ENCODE measurements around the gene RASGRF1.

RASGRF1 gene

GRCh38 chr15:79065361-79065705, 25.2 kb downstream of the RASGRF1 start:
- H3K4me2 ChIP-seq (ENCODE audit: low read depth, low read length, poor library complexity, severe bottlenecking) = no peak overlapping the region

DNA sequence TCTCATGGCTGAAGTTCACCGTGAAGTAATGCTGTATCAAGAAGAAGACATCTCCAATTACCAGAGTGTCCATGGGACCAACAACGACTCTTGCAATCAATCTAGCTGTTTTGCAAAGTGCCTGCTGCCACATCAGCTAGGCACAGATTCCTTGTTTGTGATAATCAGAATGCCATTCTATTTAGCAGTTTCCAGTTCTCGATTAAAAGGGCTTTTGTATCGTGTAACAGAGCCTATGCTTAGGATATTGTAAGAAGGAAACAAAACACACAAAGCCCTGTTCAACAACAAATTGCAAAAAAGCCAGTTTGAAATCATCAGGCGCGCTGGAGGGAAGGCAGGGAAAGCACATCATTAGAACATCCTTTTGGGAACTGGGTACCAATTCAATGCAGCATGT, 26.1 kb downstream of the RASGRF1 start:
- TF ChIP-seq CTCF (conservative IDR thresholded peaks at IDR 0.05; ENCODE audit: low read length) (no peak), EZH2phosphoT487 (IDR thresholded peaks at IDR 0.05; ENCODE audit: borderline replicate concordance) (no peak)
- Histone ChIP-seq H2AFZ (ENCODE audit: low read length) (no peak overlapping the region), H4K20me1 (ENCODE audit: insufficient read depth, low read length, poor library complexity, severe bottlenecking) (no peaks in the 10 kb centered on the region), H3K27me3 (ENCODE audit: insufficient read depth, low read length, poor library complexity, severe bottlenecking) (no peaks in the 10 kb centered on the region), H3K79me2 (ENCODE audit: insufficient read depth, low read length) (no peaks in the 10 kb centered on the region), H3K4me3 (ENCODE audit: low read length, poor library complexity, severe bottlenecking) (no peak overlapping the region), H3K9me3 (ENCODE audit: insufficient read depth, low read depth, low read length) (no peaks in the 10 kb centered on the region), H3F3A (ENCODE audit: low read depth) (no peaks in the 10 kb centered on the region), H3K4me2 (ENCODE audit: low read depth, low read length, poor library complexity, severe bottlenecking) (no peak overlapping the region), H3K9ac (ENCODE audit: low read depth, low read length, poor library complexity, severe bottlenecking) (no peak overlapping the region), H3K36me3 (ENCODE audit: insufficient read depth, low read length) (no peaks in the 10 kb centered on the region), H3K4me1 (ENCODE audit: insufficient read depth, low read length, poor library complexity, severe bottlenecking) (no peaks in the 10 kb centered on the region), H3K9me2 (replicated peaks; ENCODE audit: low read depth, low read length) (no peaks in the 10 kb centered on the region)

More at GRCh38 chr15:79065361-79065705, 25.2 kb downstream of the RASGRF1 start:
- H3K4me3 ChIP-seq (ENCODE audit: low read length, poor library complexity, severe bottlenecking) = no peak overlapping the region
- no peaks in the 10 kb centered on the region for H3K36me3 ChIP-seq (ENCODE audit: insufficient read depth, low read length)
- H3K9me3 ChIP-seq (ENCODE audit: insufficient read depth, low read depth, low read length) = no peaks in the 10 kb centered on the region
- no peak overlapping the region for H3K9ac ChIP-seq (ENCODE audit: low read depth, low read length, poor library complexity, severe bottlenecking)
- H3K27me3 ChIP-seq (ENCODE audit: insufficient read depth, low read length, poor library complexity, severe bottlenecking) = no peaks in the 10 kb centered on the region
- H3K9me2 ChIP-seq (replicated peaks; ENCODE audit: low read depth, low read length) = no peaks in the 10 kb centered on the region
- no peak for TF ChIP-seq EZH2phosphoT487 (IDR thresholded peaks at IDR 0.05; ENCODE audit: borderline replicate concordance)
- no peak for TF ChIP-seq CTCF (conservative IDR thresholded peaks at IDR 0.05; ENCODE audit: low read length)
- H3K4me1 ChIP-seq (ENCODE audit: insufficient read depth, low read length, poor library complexity, severe bottlenecking) = no peaks in the 10 kb centered on the region
- no peaks in the 10 kb centered on the region for H3F3A ChIP-seq (ENCODE audit: low read depth)
- H2AFZ ChIP-seq (ENCODE audit: low read length) = no peak overlapping the region
- no peaks in the 10 kb centered on the region for H4K20me1 ChIP-seq (ENCODE audit: insufficient read depth, low read length, poor library complexity, severe bottlenecking)
- H3K79me2 ChIP-seq (ENCODE audit: insufficient read depth, low read length) = no peaks in the 10 kb centered on the region

- H4K20me1 ChIP-seq (ENCODE audit: insufficient read depth, low read length, poor library complexity, severe bottlenecking) = no peaks in the 10 kb centered on the region
Measured at GRCh38 chr15:79060175-79060574, 30.4 kb downstream of the RASGRF1 start.

More at GRCh38 chr15:79060175-79060574, 30.4 kb downstream of the RASGRF1 start:
- TF ChIP-seq CTCF (conservative IDR thresholded peaks at IDR 0.05; ENCODE audit: low read length) (no peak), EZH2phosphoT487 (IDR thresholded peaks at IDR 0.05; ENCODE audit: borderline replicate concordance) (no peak)
- Histone ChIP-seq H3K9ac (ENCODE audit: low read depth, low read length, poor library complexity, severe bottlenecking) (no peak overlapping the region), H3K4me3 (ENCODE audit: low read length, poor library complexity, severe bottlenecking) (no peak overlapping the region), H3K4me2 (ENCODE audit: low read depth, low read length, poor library complexity, severe bottlenecking) (no peak overlapping the region), H2AFZ (ENCODE audit: low read length) (no peak overlapping the region), H3K9me2 (replicated peaks; ENCODE audit: low read depth, low read length) (no peaks in the 10 kb centered on the region), H3K4me1 (ENCODE audit: insufficient read depth, low read length, poor library complexity, severe bottlenecking) (no peaks in the 10 kb centered on the region), H3K9me3 (ENCODE audit: insufficient read depth, low read depth, low read length) (no peaks in the 10 kb centered on the region), H3K27me3 (ENCODE audit: insufficient read depth, low read length, poor library complexity, severe bottlenecking) (no peaks in the 10 kb centered on the region), H3F3A (ENCODE audit: low read depth) (no peaks in the 10 kb centered on the region), H3K79me2 (ENCODE audit: insufficient read depth, low read length) (no peaks in the 10 kb centered on the region), H3K36me3 (ENCODE audit: insufficient read depth, low read length) (no peaks in the 10 kb centered on the region)
